Activated naive CD4-positive, alpha-beta T cell treated with anti-CD3 and anti-CD28 coated beads, Interleukin-2, amount 50 U/mL, for 16 hours (primary cell): Measurements from ENCODE around the gene SLC9A5.

ENCODE experiments used
- DNase-seq: peaks from one replicate; pipeline ENCODE4 v3.0.0-alpha.2; 2020

The SLC9A5 gene

GRCh38 chr16:67257486-67258160, 8.8 kb downstream of the SLC9A5 start:
- no peak for DNase-seq

GRCh38 chr16:67258161-67258835, 9.5 kb downstream of the SLC9A5 start:
- DNase-seq = no peak

- DNase-seq = no peak
Observed at GRCh38 chr16:67259705-67260104, 10.9 kb downstream of the SLC9A5 start.

- no peak for DNase-seq
Observed at GRCh38 chr16:67260426-67261063, 11.8 kb downstream of the SLC9A5 start.

GRCh38 chr16:67263201-67263600, 14.4 kb downstream of the SLC9A5 start:
- no peak for DNase-seq

- no peak for DNase-seq
Observed at GRCh38 chr16:67264277-67264676, 15.5 kb downstream of the SLC9A5 start.

GRCh38 chr16:67264866-67265265, 16.1 kb downstream of the SLC9A5 start:
- no peak for DNase-seq

- DNase-seq = peak; percentile 7
Observed at GRCh38 chr16:67265834-67266233, 17.1 kb downstream of the SLC9A5 start.

GRCh38 chr16:67268136-67268579, 19.4 kb downstream of the SLC9A5 start:
- no peak for DNase-seq

GRCh38 chr16:67269766-67270165, 21.0 kb downstream of the SLC9A5 start:
- DNase-seq = no peak

- DNase-seq = no peak
Observed at GRCh38 chr16:67270931-67271338, 22.2 kb downstream of the SLC9A5 start.

GRCh38 chr16:67271446-67271845, 22.7 kb downstream of the SLC9A5 start:
- no peak for DNase-seq

GRCh38 chr16:67275321-67275720, 26.5 kb downstream of the SLC9A5 start:
- DNase-seq = no peak

- DNase-seq = no peak
Observed at GRCh38 chr16:67277294-67277998, 28.7 kb downstream of the SLC9A5 start.

GRCh38 chr16:67277999-67278772, 29.4 kb downstream of the SLC9A5 start:
- DNase-seq = no peak

GRCh38 chr16:67278773-67279295, 30.1 kb downstream of the SLC9A5 start:
- peak; percentile 56 for DNase-seq

- peak; percentile 85 for DNase-seq
Observed at GRCh38 chr16:67279296-67280089, 30.7 kb downstream of the SLC9A5 start, which contains the start of gene PLEKHG4. PLEKHG4 (plus strand) TSS chr16:67279532; CDS start chr16:67280045, 513 bp downstream.

GRCh38 chr16:67280090-67281015, 31.6 kb downstream of the SLC9A5 start:
- no peak for DNase-seq

- DNase-seq = no peak
Observed at GRCh38 chr16:67281536-67282446, 33.0 kb downstream of the SLC9A5 start.
